ENCODE measurements around the gene FGF4.

The FGF4 gene

DNA sequence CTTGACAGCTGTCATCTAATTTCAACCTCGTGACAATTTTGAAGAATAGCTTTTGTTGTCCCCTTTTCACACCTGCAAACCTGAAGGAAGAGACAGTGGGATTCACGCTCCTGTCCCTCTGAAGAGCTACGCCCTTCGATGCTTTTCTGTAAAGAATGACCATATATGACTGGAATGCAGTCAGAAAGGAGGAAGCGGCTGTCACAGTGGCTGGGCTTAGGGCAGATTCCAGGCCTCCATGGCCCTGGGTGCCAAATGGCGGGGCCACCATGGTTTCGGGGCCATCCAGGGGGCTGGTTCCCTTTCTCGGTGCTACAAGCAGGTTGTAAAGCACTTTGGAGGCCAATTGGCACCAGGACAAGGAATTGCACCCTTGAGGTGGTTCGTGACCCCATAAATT, 49.1 kb downstream of the FGF4 start:
- DNase-seq (ENCODE audit: low spot score): no peak

DNA sequence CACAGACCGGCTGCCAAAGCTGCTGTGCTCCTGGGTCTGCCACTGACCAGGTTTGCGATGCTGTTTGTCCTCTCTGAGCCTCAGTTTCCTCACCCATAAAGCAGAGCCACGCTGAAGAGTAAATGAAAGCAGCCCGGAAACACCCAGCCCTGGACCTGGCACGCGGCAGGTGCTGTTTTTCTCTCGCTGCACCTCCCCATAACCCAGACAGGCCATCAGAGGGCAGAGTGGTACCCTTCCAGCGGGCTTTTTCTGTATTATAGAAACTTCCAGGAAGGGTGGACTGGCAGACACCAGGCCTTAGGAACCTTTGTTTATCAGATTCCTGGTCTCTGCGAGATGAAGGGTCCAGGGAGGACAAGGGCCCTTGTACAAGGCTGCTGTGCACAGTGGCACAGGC, 53.4 kb downstream of the FGF4 start:
- no peak for DNase-seq (ENCODE audit: low spot score)

DNA sequence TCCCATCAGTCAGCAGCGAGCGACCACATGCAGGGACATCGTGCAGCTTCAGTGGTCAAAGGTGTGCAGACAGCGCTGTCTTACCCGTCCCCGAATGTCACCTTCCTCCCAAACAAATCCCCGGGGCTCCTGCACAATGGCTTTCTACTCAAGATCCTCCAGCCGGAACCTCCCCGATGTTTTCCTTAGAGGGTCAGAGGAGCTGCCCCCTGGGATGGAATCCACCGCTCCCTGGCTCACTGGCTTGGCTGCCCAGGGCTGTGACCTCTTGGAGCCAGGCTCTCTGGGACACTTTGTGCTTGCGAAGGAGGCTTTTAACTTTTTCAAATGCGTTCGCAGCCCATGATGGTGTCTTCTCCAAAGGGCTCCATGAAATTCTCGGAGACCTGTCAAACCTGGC, 54.0 kb downstream of the FGF4 start:
- DNase-seq (ENCODE audit: low spot score): no peak
